Activated T-cell treated with anti-CD3 and anti-CD28 coated beads, Interleukin-2, amount 50 U/mL, for 4 hours (primary cell): ENCODE data around the gene EGFR. TPM values are rescaled to one million over a fixed set of nuclear protein-coding genes. Genes with fewer than 3 reads are reported as not detected.

Experiments
- ATAC-seq, 2 donors: fragments of 200-7000 bp; cut with Tn5 transposase; one replicate each; pipeline ENCODE4 v1.10.0; 2021
- DNase-seq: peaks from one replicate; pipeline ENCODE4 v3.0.0-alpha.2; 2020
- H3K27me3 Mint-ChIP-seq: one replicate; pipeline ENCODE4 v1.8.0; 2021; ENCODE audit warnings: low read depth, mixed read lengths
- H3K36me3 Mint-ChIP-seq: one replicate; pipeline ENCODE4 v1.8.0; 2022; ENCODE audit warnings: mixed read lengths; ENCODE audit not compliant: insufficient read depth
- H3K4me1 Mint-ChIP-seq: one replicate; pipeline ENCODE4 v1.8.0; 2021; ENCODE audit warnings: low read depth, mixed read lengths
- H3K4me3 Mint-ChIP-seq: one replicate; pipeline ENCODE4 v1.8.0; 2021; ENCODE audit warnings: mild to moderate bottlenecking, moderate library complexity, mixed read lengths
- H3K9me3 Mint-ChIP-seq: one replicate; pipeline ENCODE4 v1.8.0; 2021; ENCODE audit warnings: mixed read lengths
- total RNA-seq, 3 donors: library from RNA; stranded (reverse); gene quantifications; one replicate each; pipeline ENCODE4 v1.2.1, GENCODE V29; 2021

Gene EGFR
- under 1 TPM; 0.11 to 0.30 (median 0.26) TPM for total RNA-seq

- Mint-ChIP-seq H3K36me3 (no peaks in the 10 kb centered on the region), H3K4me1 (no peaks in the 10 kb centered on the region), H3K9me3 (no peaks in the 10 kb centered on the region), H3K4me3 (peak within 1 kb of the TSS; percentile 17), H3K27me3 (peaks cover 53% of the 10 kb centered on the region)
- ATAC-seq (peak; percentile 21 to 26), DNase-seq (no peak)
Measured at GRCh38 chr7:55018361-55019190, at the start of gene EGFR. Gene EGFR, plus strand, starts transcription at chr7:55019017. Its CDS starts 261 bp downstream, at chr7:55019278.

- Mint-ChIP-seq H3K4me3 (no peak overlapping the region), H3K9me3 (peaks cover 10% of the 10 kb centered on the region), H3K36me3 (no peaks in the 10 kb centered on the region), H3K4me1 (no peaks in the 10 kb centered on the region), H3K27me3 (peaks cover 14% of the 10 kb centered on the region)
- DNase-seq (no peak), ATAC-seq (no peak)
Measured at GRCh38 chr7:54969208-54969967, 49.4 kb upstream of the EGFR start.

GRCh38 chr7:54972733-54973294 is 46.0 kb upstream of the EGFR start:
- no peak for ATAC-seq
- H3K27me3 Mint-ChIP-seq = peaks cover 12% of the 10 kb centered on the region
- no peak for DNase-seq
- H3K36me3 Mint-ChIP-seq = no peaks in the 10 kb centered on the region
- H3K9me3 Mint-ChIP-seq = peaks cover 10% of the 10 kb centered on the region
- no peaks in the 10 kb centered on the region for H3K4me1 Mint-ChIP-seq
- H3K4me3 Mint-ChIP-seq = no peak overlapping the region

DNA sequence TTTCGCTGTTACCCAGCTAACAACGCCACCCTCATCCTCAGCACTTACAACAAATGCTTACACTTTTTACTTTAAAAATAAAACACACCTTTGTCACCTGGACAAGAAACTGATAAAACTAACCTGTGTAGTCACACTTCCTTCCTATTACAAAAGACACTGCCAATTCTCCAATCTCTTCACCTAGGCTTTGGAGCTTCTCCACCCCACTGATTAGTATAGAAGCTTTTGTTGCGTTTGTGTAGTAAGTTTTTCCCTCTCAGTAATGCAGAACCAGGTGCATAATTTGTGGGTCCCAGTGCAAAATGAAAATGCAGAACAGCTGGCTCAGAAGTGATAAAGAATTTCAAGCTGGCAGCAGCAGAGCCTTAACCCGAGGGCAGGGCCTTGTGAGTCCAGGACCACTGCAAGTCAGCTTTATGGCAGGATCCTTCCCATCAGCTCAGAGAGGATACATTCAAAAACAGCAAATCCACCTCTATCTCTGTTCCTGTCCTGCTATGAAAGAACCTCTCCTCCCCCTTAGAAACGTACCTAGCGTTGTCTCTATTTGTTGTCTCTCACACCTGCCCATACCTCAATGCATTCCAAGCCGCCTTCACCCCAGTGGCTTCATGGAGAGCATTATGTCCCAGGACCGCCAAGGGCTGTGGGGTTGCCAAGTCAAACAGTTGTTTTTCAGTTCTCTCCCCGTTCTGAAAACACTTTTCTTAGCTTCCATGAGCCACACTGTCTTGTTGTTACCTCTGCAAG is 40.3 kb upstream of the EGFR start:
- H3K4me3 Mint-ChIP-seq = no peak overlapping the region
- H3K9me3 Mint-ChIP-seq = no peaks in the 10 kb centered on the region
- no peak for DNase-seq
- no peaks in the 10 kb centered on the region for H3K4me1 Mint-ChIP-seq
- no peaks in the 10 kb centered on the region for H3K36me3 Mint-ChIP-seq
- no peak for ATAC-seq
- peaks cover 4% of the 10 kb centered on the region for H3K27me3 Mint-ChIP-seq

DNA sequence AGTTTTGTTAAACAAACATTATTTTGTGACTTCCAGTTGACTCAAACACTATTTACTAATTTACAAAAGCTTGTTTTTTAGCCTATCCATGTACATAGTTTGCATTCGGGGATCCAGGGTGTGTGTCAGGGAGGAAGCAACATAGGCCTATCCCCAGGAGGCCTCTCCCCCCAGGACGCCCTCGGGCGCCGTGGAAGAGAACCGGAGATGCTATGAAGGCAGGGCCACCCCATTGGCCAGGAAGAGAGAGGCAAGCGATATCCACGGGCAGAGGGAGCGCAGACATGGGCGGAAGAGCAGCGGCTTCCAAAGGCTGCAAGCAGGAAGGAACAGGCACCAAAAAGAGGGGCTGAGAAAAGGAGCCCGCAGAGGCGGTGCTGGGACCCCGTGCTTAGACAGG is 38.3 kb upstream of the EGFR start:
- no peaks in the 10 kb centered on the region for H3K4me1 Mint-ChIP-seq
- no peak overlapping the region for H3K4me3 Mint-ChIP-seq
- no peaks in the 10 kb centered on the region for H3K9me3 Mint-ChIP-seq
- ATAC-seq (no peak), DNase-seq (no peak)
- no peaks in the 10 kb centered on the region for H3K36me3 Mint-ChIP-seq
- peaks cover 6% of the 10 kb centered on the region for H3K27me3 Mint-ChIP-seq

- DNase-seq (no peak), ATAC-seq (no peak)
- Mint-ChIP-seq H3K9me3 (no peaks in the 10 kb centered on the region), H3K27me3 (peaks cover 6% of the 10 kb centered on the region), H3K4me3 (no peak overlapping the region), H3K4me1 (no peaks in the 10 kb centered on the region), H3K36me3 (no peaks in the 10 kb centered on the region)
Measured at GRCh38 chr7:54981913-54982312, 36.9 kb upstream of the EGFR start.

GRCh38 chr7:54985426-54986330 is 33.1 kb upstream of the EGFR start:
- Mint-ChIP-seq H3K27me3 (peaks cover 6% of the 10 kb centered on the region), H3K4me1 (no peaks in the 10 kb centered on the region), H3K9me3 (no peaks in the 10 kb centered on the region), H3K36me3 (no peaks in the 10 kb centered on the region), H3K4me3 (no peak overlapping the region)
- ATAC-seq (no peak), DNase-seq (no peak)

DNA sequence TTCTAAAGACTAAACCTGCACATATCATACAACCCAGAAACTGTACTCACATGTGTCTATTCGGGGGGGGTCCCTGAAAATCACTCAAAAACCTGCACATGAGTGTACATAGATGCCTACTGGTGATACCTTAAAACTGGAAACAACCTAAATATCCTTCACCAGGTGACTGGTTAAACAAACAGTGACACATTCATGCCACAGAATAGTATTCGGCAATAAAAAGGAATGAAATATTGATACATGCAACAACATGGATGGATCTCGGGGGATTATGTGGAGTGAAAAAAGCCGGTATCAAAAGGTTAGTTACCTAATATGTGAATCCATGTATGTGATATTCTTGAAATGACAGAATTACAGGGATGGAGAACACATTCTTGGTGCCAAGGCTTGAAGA is 32.1 kb upstream of the EGFR start:
- ATAC-seq (no peak), DNase-seq (no peak)
- H3K9me3 Mint-ChIP-seq = no peaks in the 10 kb centered on the region
- H3K4me3 Mint-ChIP-seq = no peak overlapping the region
- H3K4me1 Mint-ChIP-seq = no peaks in the 10 kb centered on the region
- no peaks in the 10 kb centered on the region for H3K36me3 Mint-ChIP-seq
- peaks cover 6% of the 10 kb centered on the region for H3K27me3 Mint-ChIP-seq

- Mint-ChIP-seq H3K9me3 (no peaks in the 10 kb centered on the region), H3K4me3 (no peak overlapping the region), H3K27me3 (peaks cover 4% of the 10 kb centered on the region), H3K4me1 (no peaks in the 10 kb centered on the region), H3K36me3 (no peaks in the 10 kb centered on the region)
- ATAC-seq (no peak), DNase-seq (no peak)
Measured at GRCh38 chr7:54987772-54988171, 31.0 kb upstream of the EGFR start.

- ATAC-seq (no peak), DNase-seq (no peak)
- Mint-ChIP-seq H3K4me3 (no peak overlapping the region), H3K9me3 (no peaks in the 10 kb centered on the region), H3K36me3 (no peaks in the 10 kb centered on the region), H3K4me1 (no peaks in the 10 kb centered on the region), H3K27me3 (peaks cover 4% of the 10 kb centered on the region)
Measured at GRCh38 chr7:54988516-54988915, 30.3 kb upstream of the EGFR start.

DNA sequence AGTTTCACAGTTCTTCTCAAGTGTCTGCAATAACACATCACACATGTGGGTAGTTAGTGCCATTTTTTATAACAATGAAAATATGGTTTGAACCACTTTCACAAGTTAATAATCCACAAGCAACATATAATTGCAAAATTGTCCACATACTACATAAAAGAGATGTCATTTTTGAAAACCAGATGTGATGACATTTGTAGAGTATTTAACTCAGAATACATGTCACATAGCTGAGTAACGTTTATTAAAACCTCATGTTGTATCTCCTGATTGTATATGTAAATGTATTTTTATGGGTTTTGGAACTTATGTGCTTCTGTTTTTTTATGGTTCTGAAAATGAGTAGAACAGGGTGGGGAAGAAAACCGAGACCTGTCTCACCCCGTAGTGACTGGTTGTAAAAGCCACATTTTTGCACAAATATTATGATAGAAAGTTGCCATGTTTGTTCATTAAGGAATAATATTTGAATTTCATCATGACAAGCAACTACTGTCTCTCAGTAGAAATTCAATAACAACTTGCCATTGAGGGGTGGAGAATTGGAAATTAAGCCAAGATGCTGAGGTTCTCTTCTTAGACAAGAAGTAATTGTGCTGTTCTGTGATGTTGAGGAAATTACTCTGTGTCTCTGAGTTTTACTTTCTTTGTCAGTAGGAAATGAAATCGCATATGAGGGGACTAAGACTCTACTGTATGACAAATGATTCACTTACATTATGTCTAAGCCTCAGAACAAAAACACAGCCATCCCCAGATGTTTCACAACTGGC is 29.2 kb upstream of the EGFR start:
- Mint-ChIP-seq H3K27me3 (peaks cover 2% of the 10 kb centered on the region), H3K4me1 (peaks cover 1% of the 10 kb centered on the region), H3K36me3 (no peaks in the 10 kb centered on the region), H3K9me3 (no peaks in the 10 kb centered on the region), H3K4me3 (no peak overlapping the region)
- ATAC-seq (no peak), DNase-seq (no peak)

- no peaks in the 10 kb centered on the region for H3K36me3 Mint-ChIP-seq
- H3K4me3 Mint-ChIP-seq = no peak overlapping the region
- no peak for DNase-seq
- ATAC-seq = no peak
- H3K27me3 Mint-ChIP-seq = peaks cover 2% of the 10 kb centered on the region
- no peaks in the 10 kb centered on the region for H3K9me3 Mint-ChIP-seq
- peaks cover 17% of the 10 kb centered on the region for H3K4me1 Mint-ChIP-seq
Measured at GRCh38 chr7:54991341-54991740, 27.5 kb upstream of the EGFR start.
